Measurements from ENCODE around the gene TCP1.

Gene TCP1

DNA sequence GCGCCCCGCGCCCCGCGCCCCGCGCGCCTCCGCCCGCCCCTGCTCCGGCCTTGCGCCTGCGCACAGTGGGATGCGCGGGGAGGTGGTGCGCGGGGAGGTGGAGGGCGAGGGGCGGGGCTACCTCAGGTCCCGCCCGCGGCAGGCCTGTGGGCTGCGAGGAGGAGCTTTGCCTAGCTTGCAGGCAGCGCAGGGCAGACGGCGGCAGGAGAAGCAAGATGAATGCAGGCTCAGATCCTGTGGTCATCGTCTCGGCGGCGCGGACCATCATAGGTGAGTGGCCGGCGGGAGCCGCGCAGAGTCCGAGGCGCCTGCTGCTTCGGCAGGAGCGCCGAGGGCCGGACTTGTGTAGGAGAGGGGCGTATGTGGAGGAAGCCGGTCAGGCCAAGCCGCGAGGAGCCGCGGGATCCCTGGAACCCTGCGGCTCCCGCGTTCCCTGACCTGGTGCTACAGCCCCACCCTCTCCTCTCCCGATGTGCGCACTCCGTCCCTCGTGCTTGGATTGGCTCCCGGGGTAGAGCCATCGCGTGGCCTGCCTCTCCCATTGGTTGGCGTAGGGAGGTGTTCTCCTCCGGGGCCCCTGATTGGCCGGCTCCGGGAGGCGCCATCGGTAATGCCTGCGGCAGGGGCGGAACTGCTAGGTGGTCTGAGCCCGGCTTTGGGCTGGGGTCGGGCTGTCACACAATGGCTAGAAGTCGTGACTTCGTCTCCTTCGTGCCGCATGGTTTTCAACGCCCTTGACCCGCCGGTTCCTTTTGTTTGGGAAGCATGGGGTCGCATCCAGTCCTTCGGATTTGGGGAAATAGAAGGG, 27.3 kb downstream of the TCP1 start, which contains the start of gene ACAT2:
TSS of gene ACAT2 (plus strand) at position 173 of the 808 bp plus-strand sequence. CDS start at position 216, 43 bp downstream.
- H3K27ac ChIP-seq = peak within 1 kb of the TSS; percentile 87
- 0 out of 2 replicates have a peak, but pooled peaks have one; percentile 13 for TF ChIP-seq ZFX (IDR thresholded peaks at IDR 0.05)
- TF ChIP-seq, protein P1, sequence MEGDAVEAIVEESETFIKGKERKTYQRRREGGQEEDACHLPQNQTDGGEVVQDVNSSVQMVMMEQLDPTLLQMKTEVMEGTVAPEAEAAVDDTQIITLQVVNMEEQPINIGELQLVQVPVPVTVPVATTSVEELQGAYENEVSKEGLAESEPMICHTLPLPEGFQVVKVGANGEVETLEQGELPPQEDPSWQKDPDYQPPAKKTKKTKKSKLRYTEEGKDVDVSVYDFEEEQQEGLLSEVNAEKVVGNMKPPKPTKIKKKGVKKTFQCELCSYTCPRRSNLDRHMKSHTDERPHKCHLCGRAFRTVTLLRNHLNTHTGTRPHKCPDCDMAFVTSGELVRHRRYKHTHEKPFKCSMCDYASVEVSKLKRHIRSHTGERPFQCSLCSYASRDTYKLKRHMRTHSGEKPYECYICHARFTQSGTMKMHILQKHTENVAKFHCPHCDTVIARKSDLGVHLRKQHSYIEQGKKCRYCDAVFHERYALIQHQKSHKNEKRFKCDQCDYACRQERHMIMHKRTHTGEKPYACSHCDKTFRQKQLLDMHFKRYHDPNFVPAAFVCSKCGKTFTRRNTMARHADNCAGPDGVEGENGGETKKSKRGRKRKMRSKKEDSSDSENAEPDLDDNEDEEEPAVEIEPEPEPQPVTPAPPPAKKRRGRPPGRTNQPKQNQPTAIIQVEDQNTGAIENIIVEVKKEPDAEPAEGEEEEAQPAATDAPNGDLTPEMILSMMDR (conservative IDR thresholded peaks at IDR 0.05) = no peak

DNA sequence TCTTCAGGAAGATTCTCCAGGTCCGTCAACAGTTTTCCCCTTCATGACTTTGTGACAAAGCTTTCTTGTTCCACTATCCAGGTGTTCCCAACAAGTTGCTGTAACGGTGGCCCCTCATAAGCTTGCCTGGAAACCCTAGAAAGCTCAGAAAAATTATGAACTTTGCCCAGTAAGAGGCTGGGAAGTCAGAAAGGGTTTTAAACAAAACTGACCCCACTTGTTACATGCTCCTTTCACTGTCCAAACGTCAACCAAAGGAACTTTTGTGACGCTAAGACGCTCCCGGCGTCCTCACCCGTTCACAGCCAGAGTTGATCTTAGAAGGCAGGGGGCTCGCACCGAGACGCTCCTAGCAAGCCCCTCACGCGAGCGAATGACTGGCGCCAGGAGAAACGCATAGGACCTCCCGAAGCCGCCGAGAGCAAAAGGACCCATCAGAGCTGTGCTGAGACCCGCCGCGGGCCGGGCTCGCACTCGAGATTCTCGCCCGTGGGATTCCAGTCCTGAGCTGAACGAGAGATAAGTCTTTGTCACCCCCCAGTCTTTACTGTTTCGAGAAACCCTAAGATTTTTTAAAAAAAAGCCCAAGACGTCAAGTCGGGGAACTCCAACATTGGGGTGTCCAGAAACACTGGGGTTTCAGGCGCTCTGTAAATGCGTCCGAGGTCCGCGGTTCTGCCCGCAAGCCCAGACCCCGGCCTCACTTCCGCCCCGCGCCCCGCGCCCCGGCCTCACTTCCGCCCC, 28.1 kb downstream of the TCP1 start:
- peak overlapping the region; percentile 87 for H3K27ac ChIP-seq
- TF ChIP-seq, protein P1 (conservative IDR thresholded peaks at IDR 0.05) = no peak
- TF ChIP-seq ZFX (IDR thresholded peaks at IDR 0.05) = no peak

DNA sequence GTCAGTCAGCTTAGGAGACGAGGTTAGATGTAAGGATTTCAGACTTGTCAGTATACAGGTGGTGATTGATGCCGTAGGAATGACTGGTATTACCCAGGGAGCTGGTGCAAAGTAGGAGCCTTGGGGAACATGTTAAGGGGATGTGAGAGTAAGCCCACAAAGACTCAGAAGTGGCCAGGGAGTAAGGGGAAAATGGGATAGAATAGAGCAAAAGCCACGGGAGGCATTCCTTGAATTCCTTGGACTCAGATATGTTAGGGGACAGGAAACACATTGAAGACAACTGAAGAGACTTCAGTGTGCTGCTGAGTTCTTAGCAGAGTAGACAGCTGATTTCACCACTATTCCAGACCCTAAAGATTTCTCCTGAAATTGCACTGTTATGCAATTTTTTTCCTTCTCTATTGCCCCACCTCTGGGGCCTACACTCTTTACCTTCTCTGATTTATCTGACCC, 28.8 kb downstream of the TCP1 start:
- TF ChIP-seq, protein P1 (conservative IDR thresholded peaks at IDR 0.05) = no peak
- no peak for TF ChIP-seq ZFX (IDR thresholded peaks at IDR 0.05)
- H3K27ac ChIP-seq = peak overlapping the region; percentile 87; the same call in 1 of the 2 replicates

DNA sequence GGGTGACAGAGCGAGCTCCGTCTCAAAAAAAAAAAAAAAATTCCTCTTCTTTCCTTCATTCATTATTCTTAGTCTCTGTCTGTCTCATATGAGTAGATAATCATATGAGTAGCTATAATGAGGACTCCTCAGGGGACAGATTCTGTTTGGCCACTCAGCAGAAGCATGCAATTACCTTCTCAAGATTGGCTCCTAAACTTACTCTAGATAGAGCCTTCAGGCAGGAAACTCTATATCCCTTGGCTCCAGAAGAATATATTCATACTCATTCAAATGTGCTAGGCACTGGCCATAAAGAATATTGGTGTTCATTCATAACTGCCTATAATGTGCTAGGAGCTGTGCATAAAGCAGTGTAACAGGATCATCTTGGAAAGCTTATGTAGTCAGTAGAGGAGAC, 29.8 kb downstream of the TCP1 start:
- no peak overlapping the region for H3K27ac ChIP-seq
- TF ChIP-seq, protein P1 (conservative IDR thresholded peaks at IDR 0.05) = no peak
- TF ChIP-seq ZFX (IDR thresholded peaks at IDR 0.05) = no peak

DNA sequence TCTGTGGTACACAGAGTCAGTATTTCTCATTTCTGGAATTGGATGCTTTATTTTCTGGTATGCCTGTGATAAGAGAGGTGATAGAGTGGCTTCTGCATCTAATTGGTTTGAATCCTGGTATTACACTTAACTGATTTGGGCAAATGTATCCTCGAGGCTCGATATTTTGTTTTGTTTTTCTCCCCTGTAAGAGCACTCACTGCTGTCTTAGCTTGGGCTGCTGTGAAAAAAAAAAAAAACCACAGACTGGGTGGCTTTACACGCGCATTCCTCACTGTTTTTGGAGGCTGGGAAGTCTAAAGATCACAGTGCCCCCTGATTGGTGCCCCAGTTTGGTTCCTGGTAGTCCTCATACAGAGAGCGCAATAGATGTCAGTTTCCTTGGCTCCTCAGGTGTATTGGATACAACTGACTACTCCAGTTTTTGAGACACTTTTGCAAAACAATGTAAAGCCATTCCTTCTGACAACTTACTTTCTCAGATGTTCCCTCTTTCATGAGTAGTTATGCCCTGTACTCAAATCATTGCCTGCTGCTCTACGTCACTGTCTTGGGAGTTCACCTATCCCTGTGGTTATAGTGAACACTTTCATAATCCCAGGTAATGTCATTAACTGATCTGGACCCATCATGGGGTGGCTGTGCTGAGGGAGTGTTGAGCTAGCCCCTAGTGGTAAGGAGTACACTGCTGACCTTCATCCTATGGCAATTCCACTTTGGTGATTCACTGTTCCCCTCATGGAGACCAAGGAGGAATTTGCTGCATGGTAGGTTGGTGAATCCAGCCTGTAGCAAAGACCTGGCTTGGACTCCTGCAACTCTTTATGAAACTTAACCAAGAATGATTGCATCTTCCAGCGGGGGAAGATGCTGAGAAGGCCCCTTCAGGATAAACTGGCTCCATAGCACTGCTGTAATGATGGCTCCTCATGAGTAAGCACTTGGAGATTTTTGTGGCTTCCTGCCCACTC, 31.1 kb downstream of the TCP1 start:
- no peak overlapping the region for H3K27ac ChIP-seq
- TF ChIP-seq ZFX (IDR thresholded peaks at IDR 0.05) = no peak
- TF ChIP-seq, protein P1 (conservative IDR thresholded peaks at IDR 0.05) = no peak

DNA sequence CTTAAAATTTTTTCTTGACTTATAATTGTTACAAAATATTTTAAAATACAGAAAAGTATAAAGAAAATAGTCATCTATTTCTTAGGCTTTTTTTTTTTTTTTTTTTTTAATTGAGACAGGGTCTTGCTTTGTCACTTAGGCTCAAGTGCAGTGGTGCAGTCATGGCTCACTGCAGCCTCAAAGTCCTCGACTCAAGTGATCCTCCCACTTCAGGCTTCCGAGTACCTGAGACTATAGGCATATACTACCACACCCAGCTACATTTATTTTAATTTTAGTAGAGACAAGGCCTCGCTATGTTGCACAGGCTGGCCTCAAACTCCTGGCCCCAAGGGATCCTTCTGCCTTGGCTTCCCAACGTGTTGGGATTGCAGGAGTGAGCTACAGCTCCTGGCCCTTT, 32.9 kb downstream of the TCP1 start:
- TF ChIP-seq, protein P1 (conservative IDR thresholded peaks at IDR 0.05) = no peak
- no peak for TF ChIP-seq ZFX (IDR thresholded peaks at IDR 0.05)
- no peak overlapping the region for H3K27ac ChIP-seq
